Loucy (cell line): ENCODE results near the gene OGFOD2.

Experiments
- H2AFZ ChIP-seq: fragments of 200-600 bp; sonication (generic); 2 replicates; pipeline ENCODE4 v1.6.0; 2016; ENCODE audit warnings: antibody characterized with exemption, mild to moderate bottlenecking, low read length, moderate library complexity
- H3F3A ChIP-seq: fragments of 200-600 bp; 2 replicates; pipeline ENCODE4 v1.6.0; 2016; ENCODE audit warnings: antibody characterized with exemption, low read depth, mild to moderate bottlenecking
- H3K27me3 ChIP-seq: fragments of 200-600 bp; sonication (generic); 2 replicates; pipeline ENCODE4 v1.6.1; 2014; ENCODE audit warnings: low read length, mild to moderate bottlenecking; ENCODE audit not compliant: insufficient read depth, poor library complexity, severe bottlenecking
- H3K36me3 ChIP-seq: fragments of 200-600 bp; sonication (generic); 2 replicates; pipeline ENCODE4 v1.6.1; 2016; ENCODE audit warnings: low read length; ENCODE audit not compliant: insufficient read depth
- H3K4me1 ChIP-seq: fragments of 200-600 bp; sonication (generic); 2 replicates; pipeline ENCODE4 v1.5.1; 2014; ENCODE audit warnings: low read length, mild to moderate bottlenecking; ENCODE audit not compliant: insufficient read depth, poor library complexity, severe bottlenecking
- H3K4me2 ChIP-seq: fragments of 200-600 bp; sonication (generic); 2 replicates; pipeline ENCODE4 v1.6.0; 2014; ENCODE audit warnings: antibody characterized with exemption, low read length, low read depth, mild to moderate bottlenecking; ENCODE audit not compliant: poor library complexity, severe bottlenecking
- H3K4me3 ChIP-seq: fragments of 200-600 bp; sonication (generic); 2 replicates; pipeline ENCODE4 v1.5.1; 2014; ENCODE audit warnings: low read length, mild to moderate bottlenecking, mixed read lengths; ENCODE audit not compliant: poor library complexity, severe bottlenecking
- H3K79me2 ChIP-seq: fragments of 200-600 bp; sonication (generic); 2 replicates; pipeline ENCODE4 v1.6.1; 2014; ENCODE audit warnings: low read length; ENCODE audit not compliant: insufficient read depth
- H3K9ac ChIP-seq: fragments of 200-600 bp; sonication (generic); 2 replicates; pipeline ENCODE4 v1.6.0; 2014; ENCODE audit warnings: mild to moderate bottlenecking, low read depth, low read length, moderate library complexity; ENCODE audit not compliant: poor library complexity, severe bottlenecking
- H3K9me2 ChIP-seq: fragments of 200-600 bp; sonication (generic); replicated peaks from 2 replicates; pipeline ENCODE4 v1.6.1; 2016; ENCODE audit warnings: low read depth, low read length, mixed read lengths
- H3K9me3 ChIP-seq: fragments of 200-600 bp; sonication (generic); 2 replicates; pipeline ENCODE4 v1.6.1; 2014; ENCODE audit warnings: mild to moderate bottlenecking, antibody characterized with exemption, low read length, low read depth; ENCODE audit not compliant: insufficient read depth
- H4K20me1 ChIP-seq: fragments of 200-600 bp; sonication (generic); 2 replicates; pipeline ENCODE4 v1.6.0; 2014; ENCODE audit warnings: antibody characterized with exemption, low read length, mild to moderate bottlenecking; ENCODE audit not compliant: insufficient read depth, poor library complexity, severe bottlenecking
- EZH2phosphoT487 ChIP-seq: fragments of 200-600 bp; IDR thresholded peaks from 2 replicates; pipeline ENCODE4 v1.6.1; 2018; ENCODE audit warnings: antibody characterized with exemption, mild to moderate bottlenecking, moderate library complexity, borderline replicate concordance
- TF ChIP-seq, protein P1 (sequence below): fragments of 200-600 bp; sonication (generic); conservative IDR thresholded peaks from 2 replicates; pipeline ENCODE4 v1.5.1; 2014; ENCODE audit warnings: mild to moderate bottlenecking, antibody characterized with exemption, low read length

OGFOD2 gene

DNA sequence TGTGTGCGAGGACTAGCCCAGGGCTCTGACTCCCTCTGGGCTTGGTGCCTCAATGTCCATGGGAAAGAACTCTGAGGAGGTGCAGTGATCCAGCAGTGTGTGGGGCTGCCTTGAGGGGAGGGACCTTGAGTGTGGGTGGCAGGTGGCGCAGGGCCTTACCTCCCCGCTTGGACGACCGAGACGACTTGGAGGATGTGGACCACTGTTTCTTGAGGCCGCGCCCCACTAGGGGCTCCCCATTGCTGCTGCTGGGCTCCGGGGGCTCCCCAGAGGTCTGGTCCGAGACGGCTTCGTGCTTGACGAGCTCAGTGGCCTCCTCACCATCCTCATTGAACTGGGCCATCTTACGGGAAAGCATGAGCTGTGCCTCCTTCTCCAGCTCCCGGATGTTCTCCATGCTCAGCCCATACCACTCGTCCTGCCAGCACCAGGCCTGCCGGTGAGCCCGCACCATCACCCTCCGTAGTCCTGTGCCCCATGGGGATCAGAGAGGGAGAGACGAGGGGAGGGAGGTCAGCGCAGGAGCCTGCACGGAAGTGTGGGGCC lies 30.1 kb downstream of the OGFOD2 start:
- Histone ChIP-seq H3F3A (no peaks in the 10 kb centered on the region), H3K27me3 (no peaks in the 10 kb centered on the region), H4K20me1 (no peaks in the 10 kb centered on the region), H3K9me2 (no peaks in the 10 kb centered on the region), H3K4me2 (no peak overlapping the region), H3K9me3 (no peaks in the 10 kb centered on the region), H3K4me1 (peaks cover 1% of the 10 kb centered on the region), H3K79me2 (no peaks in the 10 kb centered on the region), H3K36me3 (no peaks in the 10 kb centered on the region), H2AFZ (no peak overlapping the region), H3K9ac (no peak overlapping the region), H3K4me3 (no peak overlapping the region)
- no peak for TF ChIP-seq EZH2phosphoT487
- TF ChIP-seq, protein P1, sequence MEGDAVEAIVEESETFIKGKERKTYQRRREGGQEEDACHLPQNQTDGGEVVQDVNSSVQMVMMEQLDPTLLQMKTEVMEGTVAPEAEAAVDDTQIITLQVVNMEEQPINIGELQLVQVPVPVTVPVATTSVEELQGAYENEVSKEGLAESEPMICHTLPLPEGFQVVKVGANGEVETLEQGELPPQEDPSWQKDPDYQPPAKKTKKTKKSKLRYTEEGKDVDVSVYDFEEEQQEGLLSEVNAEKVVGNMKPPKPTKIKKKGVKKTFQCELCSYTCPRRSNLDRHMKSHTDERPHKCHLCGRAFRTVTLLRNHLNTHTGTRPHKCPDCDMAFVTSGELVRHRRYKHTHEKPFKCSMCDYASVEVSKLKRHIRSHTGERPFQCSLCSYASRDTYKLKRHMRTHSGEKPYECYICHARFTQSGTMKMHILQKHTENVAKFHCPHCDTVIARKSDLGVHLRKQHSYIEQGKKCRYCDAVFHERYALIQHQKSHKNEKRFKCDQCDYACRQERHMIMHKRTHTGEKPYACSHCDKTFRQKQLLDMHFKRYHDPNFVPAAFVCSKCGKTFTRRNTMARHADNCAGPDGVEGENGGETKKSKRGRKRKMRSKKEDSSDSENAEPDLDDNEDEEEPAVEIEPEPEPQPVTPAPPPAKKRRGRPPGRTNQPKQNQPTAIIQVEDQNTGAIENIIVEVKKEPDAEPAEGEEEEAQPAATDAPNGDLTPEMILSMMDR, result no peak

DNA sequence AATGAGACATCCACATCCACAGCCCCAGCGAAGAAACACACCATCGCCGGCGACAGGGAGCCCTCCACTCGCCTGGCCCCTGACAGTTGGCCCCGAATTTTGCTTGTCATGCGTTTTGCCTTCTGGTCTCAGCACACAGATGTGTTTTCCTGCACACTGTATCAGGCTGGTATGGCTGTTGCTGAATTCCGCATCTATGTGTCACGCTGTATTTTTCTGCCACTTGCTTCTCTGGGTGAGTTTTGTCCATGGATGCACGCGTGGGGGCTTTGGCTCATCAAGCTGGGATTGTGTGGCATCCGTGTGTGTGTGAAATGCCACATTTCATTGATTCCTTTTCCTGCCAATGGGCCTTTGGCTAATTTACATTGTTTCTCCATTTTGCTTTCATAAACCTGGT lies 31.9 kb downstream of the OGFOD2 start:
- no peaks in the 10 kb centered on the region for H3K9me3 ChIP-seq
- no peaks in the 10 kb centered on the region for H3K36me3 ChIP-seq
- no peak overlapping the region for H2AFZ ChIP-seq
- no peaks in the 10 kb centered on the region for H3F3A ChIP-seq
- no peaks in the 10 kb centered on the region for H4K20me1 ChIP-seq
- H3K4me2 ChIP-seq, result no peak overlapping the region
- no peaks in the 10 kb centered on the region for H3K79me2 ChIP-seq
- no peaks in the 10 kb centered on the region for H3K27me3 ChIP-seq
- H3K9me2 ChIP-seq, result no peaks in the 10 kb centered on the region
- H3K9ac ChIP-seq, result no peak overlapping the region
- TF ChIP-seq, protein P1, result no peak
- no peak for TF ChIP-seq EZH2phosphoT487
- no peak overlapping the region for H3K4me3 ChIP-seq
- H3K4me1 ChIP-seq, result no peaks in the 10 kb centered on the region

DNA sequence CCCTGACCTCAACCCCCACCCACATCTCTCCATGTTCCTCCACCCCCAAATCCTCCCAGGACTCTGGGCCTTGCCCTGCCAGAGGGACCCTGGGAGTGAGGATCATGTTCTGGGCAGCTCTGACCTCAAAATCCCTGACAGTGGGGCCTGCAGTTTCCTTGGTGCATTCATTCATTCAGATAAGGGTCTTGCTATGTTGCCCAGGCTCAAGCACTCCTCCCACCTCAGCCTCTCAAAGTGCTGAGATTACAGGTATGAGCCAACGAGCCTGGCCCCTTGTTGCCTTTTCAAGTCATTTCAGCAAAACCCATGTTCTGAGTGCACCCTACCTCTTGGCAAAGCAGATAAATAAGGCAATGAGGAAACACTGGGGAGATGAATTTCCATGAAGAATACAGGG lies 35.1 kb downstream of the OGFOD2 start:
- no peak overlapping the region for H2AFZ ChIP-seq
- TF ChIP-seq, protein P1, result no peak
- no peak for TF ChIP-seq EZH2phosphoT487
- no peaks in the 10 kb centered on the region for H3K9me3 ChIP-seq
- no peak overlapping the region for H3K9ac ChIP-seq
- H3K79me2 ChIP-seq, result no peaks in the 10 kb centered on the region
- H3F3A ChIP-seq, result no peaks in the 10 kb centered on the region
- H3K4me2 ChIP-seq, result no peak overlapping the region
- no peak overlapping the region for H3K4me3 ChIP-seq
- H3K27me3 ChIP-seq, result no peaks in the 10 kb centered on the region
- H3K9me2 ChIP-seq, result no peaks in the 10 kb centered on the region
- H4K20me1 ChIP-seq, result no peaks in the 10 kb centered on the region
- no peaks in the 10 kb centered on the region for H3K4me1 ChIP-seq
- H3K36me3 ChIP-seq, result no peaks in the 10 kb centered on the region
